A549 (cell line): Measurements from ENCODE around the gene OGFR. TPM values are rescaled to one million over a fixed set of nuclear protein-coding genes. Genes with fewer than 3 reads are reported as not detected.

Source experiments
- ATAC-seq, 2 experiments: fragments of 200-7000 bp in 1 of 2; fragments of >200 bp in 1 of 2; cut with Nextera tagmentation in 1 of 2; cut with Tn5 transposase in 1 of 2; 3 replicates each; pipeline versions ENCODE4 v1.8.0 to v1.9.1; 2018 to 2020; ENCODE audit warnings: mild to moderate bottlenecking in 1 of 2, moderate library complexity in 1 of 2
- CTCF ChIA-PET: fragments of 300-600 bp; sonication (Branson Sonifier 250); formaldehyde crosslinking; extraction: SDS; loops from one replicate; lab custom pipeline; 2021; ENCODE audit warnings: antibody characterized with exemption, inconsistent platforms; lab: Yijun Ruan, JAX
- POLR2A ChIA-PET: fragments of 350-600 bp; formaldehyde crosslinking; extraction: SDS; loops from one replicate; lab custom pipeline; 2021; ENCODE audit warnings: antibody characterized with exemption, inconsistent platforms; lab: Yijun Ruan, JAX
- DNase-seq, 2 experiments: peaks; one replicate each; pipeline versions ENCODE4 v3.0.0 to v3.0.0-alpha.2; 2011 to 2016; ENCODE audit warnings: low read depth in 1 of 2, low spot score in 1 of 2
- FAIRE-seq: peaks from 2 replicates; lab custom pipeline; 2011; peaks lifted over from hg19 to GRCh38; lab: Jason Lieb, UNC
- H3K27ac ChIP-seq, 2 experiments: fragments of >200 bp; sonication (Bioruptor Twin); formaldehyde crosslinking; 3 replicates each; pipeline ENCODE4 v1.5.1; 2016 to 2017
- H3K4me1 ChIP-seq: fragments of >200 bp; sonication (Bioruptor Twin); formaldehyde crosslinking; 3 replicates; pipeline ENCODE4 v1.6.1; 2016
- H3K4me2 ChIP-seq: fragments of >200 bp; sonication (Bioruptor Twin); formaldehyde crosslinking; 3 replicates; pipeline ENCODE4 v1.6.1; 2016
- H3K4me3 ChIP-seq: fragments of >200 bp; sonication (Bioruptor Twin); formaldehyde crosslinking; 3 replicates; pipeline ENCODE4 v1.5.1; 2016
- H3K9me3 ChIP-seq: fragments of >200 bp; sonication (Bioruptor Twin); formaldehyde crosslinking; 3 replicates; pipeline ENCODE4 v1.6.1; 2016
- BHLHE40 ChIP-seq: IDR thresholded peaks from 2 replicates; pipeline ENCODE4 v1.6.1; 2012; ENCODE audit warnings: low read depth, low read length, inconsistent platforms
- EHF ChIP-seq: fragments of 250-450 bp; sonication (Bioruptor Pico); IDR thresholded peaks from 2 replicates; pipeline ENCODE4 v1.5.0; 2020; ENCODE audit warnings: mild to moderate bottlenecking
- EHMT2 ChIP-seq: fragments of 200-600 bp; sonication (generic); IDR thresholded peaks from 2 replicates; pipeline ENCODE4 v1.6.1; 2016; ENCODE audit warnings: antibody characterized with exemption, low read depth, mild to moderate bottlenecking, moderate library complexity
- FOXS1 ChIP-seq: fragments of 250-450 bp; sonication (Bioruptor Pico); IDR thresholded peaks from 2 replicates; pipeline ENCODE4 v1.5.0; 2020; ENCODE audit warnings: mild to moderate bottlenecking, moderate library complexity
- HOXB13 ChIP-seq: fragments of 250-450 bp; sonication (Bioruptor Pico); IDR thresholded peaks from 2 replicates; pipeline ENCODE4 v1.5.0; 2020; ENCODE audit warnings: low read depth, mild to moderate bottlenecking, moderate library complexity
- JUN ChIP-seq, 2 experiments: fragments of >200 bp; sonication (Bioruptor Twin); formaldehyde crosslinking; IDR thresholded peaks; 2 replicates in 1 of 2; 3 replicates in 1 of 2; pipeline ENCODE4 v1.6.1; 2016 to 2017
- JUNB ChIP-seq: fragments of >200 bp; sonication (Bioruptor Twin); formaldehyde crosslinking; IDR thresholded peaks from 2 replicates; pipeline ENCODE4 v1.6.1; 2016
- KDM5A ChIP-seq: fragments of 200-600 bp; sonication (generic); IDR thresholded peaks from 2 replicates; pipeline ENCODE4 v1.6.1; 2016; ENCODE audit warnings: antibody characterized with exemption, mild to moderate bottlenecking
- MYC ChIP-seq: IDR thresholded peaks from 2 replicates; pipeline ENCODE4 v1.6.1; 2012; ENCODE audit warnings: mild to moderate bottlenecking, inconsistent platforms, low read length, improper control_type of control experiment, borderline replicate concordance
- NFE2L2 ChIP-seq: fragments of 150-350 bp; conservative IDR thresholded peaks from 2 replicates; pipeline ENCODE4 v1.6.1; 2014; ENCODE audit warnings: low read length
- NPAS2 ChIP-seq: fragments of 250-450 bp; sonication (Bioruptor Pico); IDR thresholded peaks from 2 replicates; pipeline ENCODE4 v1.8.0; 2022; ENCODE audit warnings: mild to moderate bottlenecking, moderate library complexity, borderline replicate concordance
- PHF8 ChIP-seq: fragments of 200-600 bp; sonication (generic); IDR thresholded peaks from 2 replicates; pipeline ENCODE4 v1.6.1; 2016; ENCODE audit warnings: low read depth, mild to moderate bottlenecking, antibody characterized with exemption, moderate library complexity, borderline replicate concordance
- POLR2A ChIP-seq: IDR thresholded peaks from 2 replicates; pipeline ENCODE4 v1.6.1; 2012; ENCODE audit warnings: mild to moderate bottlenecking, low read length
- RAD21 ChIP-seq, 2 experiments: fragments of >200 bp in 1 of 2; sonication (Bioruptor Twin) in 1 of 2; formaldehyde crosslinking in 1 of 2; IDR thresholded peaks in 1 of 2; conservative IDR thresholded peaks in 1 of 2; 2 replicates in 1 of 2; 3 replicates in 1 of 2; pipeline ENCODE4 v1.6.1; 2012 to 2018; ENCODE audit warnings: inconsistent platforms in 1 of 2
- RARB ChIP-seq: fragments of 250-450 bp; sonication (Bioruptor Pico); IDR thresholded peaks from 2 replicates; pipeline ENCODE4 v1.8.0; 2021; ENCODE audit warnings: mild to moderate bottlenecking, moderate library complexity
- RCOR1 ChIP-seq: fragments of 150-350 bp; IDR thresholded peaks from 2 replicates; pipeline ENCODE4 v1.6.1; 2014; ENCODE audit warnings: antibody characterized with exemption, low read length, low read depth
- RFX5 ChIP-seq: fragments of 450-650 bp; IDR thresholded peaks from 2 replicates; pipeline ENCODE4 v1.7.1; 2014; ENCODE audit warnings: antibody characterized with exemption, mild to moderate bottlenecking, moderate library complexity
- TFCP2L1 ChIP-seq: fragments of 250-450 bp; sonication (Bioruptor Pico); IDR thresholded peaks from 2 replicates; pipeline ENCODE4 v1.5.0; 2021; ENCODE audit warnings: mild to moderate bottlenecking
- TP53 ChIP-seq: fragments of 250-450 bp; sonication (Bioruptor Pico); IDR thresholded peaks from 2 replicates; pipeline ENCODE4 v1.5.0; 2021; ENCODE audit warnings: mild to moderate bottlenecking, moderate library complexity
- USF2 ChIP-seq: fragments of 450-650 bp; IDR thresholded peaks from 2 replicates; pipeline ENCODE4 v1.6.1; 2014; ENCODE audit warnings: antibody characterized with exemption
- ZC3H11A ChIP-seq: fragments of 450-650 bp; IDR thresholded peaks from 2 replicates; pipeline ENCODE4 v1.6.1; 2014; ENCODE audit warnings: antibody characterized with exemption, mild to moderate bottlenecking
- ZFP36 ChIP-seq: fragments of 450-650 bp; IDR thresholded peaks from 2 replicates; pipeline ENCODE4 v1.6.1; 2014; ENCODE audit warnings: borderline replicate concordance; ENCODE audit not compliant: partially characterized antibody
- ZNF302 ChIP-seq: fragments of 250-450 bp; sonication (Bioruptor Pico); IDR thresholded peaks from 2 replicates; pipeline ENCODE4 v1.9.0; 2021; ENCODE audit warnings: inconsistent platforms, mild to moderate bottlenecking, moderate library complexity
- ZSCAN20 ChIP-seq: fragments of 250-450 bp; sonication (Bioruptor Pico); IDR thresholded peaks from 2 replicates; pipeline ENCODE4 v1.8.0; 2022; ENCODE audit warnings: mild to moderate bottlenecking, moderate library complexity
- WGBS: methylation state at CpG from one replicate; pipeline ENCODE4 v1.1.6; 2017; ENCODE audit errors: missing lambda C conversion rate; 5-methylcytosine and 5-hydroxymethylcytosine counted together
- polyA plus RNA-seq, 4 experiments: library from polyadenylated mRNA; depleted of rRNA in 3 of 4; stranded (reverse); fragments of >200 nt; fragmentation: RNase III in 1 of 4; extraction: RNeasy Plus Mini Kit Qiagen cat#74134 plus additional on column Dnase treatment in 1 of 4; gene quantifications; 2 replicates in 3 of 4; 3 replicates in 1 of 4; pipeline ENCODE4 v1.2.3, GENCODE V29; 2011 to 2017
- TF ChIP-seq, protein P1 (sequence below): IDR thresholded peaks from 2 replicates; pipeline ENCODE4 v1.6.1; 2012
- TF ChIP-seq, protein P2 (sequence below): IDR thresholded peaks from 2 replicates; pipeline ENCODE4 v1.6.1; 2012
- TF ChIP-seq, protein P3 (sequence below): IDR thresholded peaks from 2 replicates; pipeline ENCODE4 v1.6.1; 2012; ENCODE audit warnings: low read depth, borderline replicate concordance

Gene OGFR
- polyA plus RNA-seq, 2 of the 4 experiments (the other 2 are of a cell fraction): 15.9 to 35.6 TPM

DNA sequence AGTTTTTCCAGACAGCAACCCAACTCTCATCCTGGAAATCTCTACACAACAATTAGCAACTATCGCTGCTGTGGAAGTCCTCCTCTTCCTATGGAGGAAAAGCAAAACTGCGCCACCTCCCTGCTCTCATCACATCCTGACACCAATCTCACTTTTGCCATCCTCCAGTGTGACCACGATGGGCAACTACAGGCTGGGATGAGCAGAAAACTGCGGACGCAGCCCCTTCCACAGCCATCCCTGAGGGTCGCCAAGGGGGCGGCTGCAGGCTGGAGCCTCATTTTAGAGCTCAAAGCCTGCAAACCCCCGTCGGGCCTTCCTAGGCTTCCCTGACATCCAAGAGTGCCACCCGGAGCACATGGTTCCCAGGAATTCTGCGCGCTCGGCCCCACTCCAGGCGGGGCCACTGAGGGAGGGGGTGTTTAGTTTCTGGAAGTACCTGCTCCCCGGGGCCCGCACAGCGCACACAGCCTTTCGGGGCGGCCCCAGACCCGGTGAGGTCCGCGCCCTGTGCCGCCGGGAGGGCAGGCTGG is 55.8 kb downstream of the OGFR start:
- ATAC-seq: peak in 1 of 2 experiments; percentile 32; a peak in 3 of 6 replicates
- ChIA-PET POLR2A (no interaction called here), CTCF (interaction anchor here (1.2 to 6.1 kb wide), 4 partner anchors 13 to 38 kb away, joined by 4 to 40 read pairs (median 6); no protein-coding TSS in a partner anchor)
- Histone ChIP-seq H3K27ac (peak overlapping the region; percentile 75 to 91; a peak in 5 of 6 replicates), H3K4me2 (peak overlapping the region; percentile 84), H3K4me1 (peaks cover 13% of the 10 kb centered on the region), H3K4me3 (peak overlapping the region; percentile 81), H3K9me3 (peaks cover 16% of the 10 kb centered on the region)
- no peak for DNase-seq
- FAIRE-seq: no peak
- TF ChIP-seq, protein P1, sequence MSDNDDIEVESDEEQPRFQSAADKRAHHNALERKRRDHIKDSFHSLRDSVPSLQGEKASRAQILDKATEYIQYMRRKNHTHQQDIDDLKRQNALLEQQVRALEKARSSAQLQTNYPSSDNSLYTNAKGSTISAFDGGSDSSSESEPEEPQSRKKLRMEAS: peak; percentile 44; the same call in 1 of the 2 replicates
- TF ChIP-seq ZSCAN20 (CRISPR knock-in tag): no peak
- WGBS: 47% methylated on average over 11 of the region's 24 CpGs

GRCh38 chr20:62860924-62861691 is 56.5 kb downstream of the OGFR start:
- H3K4me1 ChIP-seq: peaks cover 13% of the 10 kb centered on the region
- DNase-seq: peak in 1 of 2 experiments; percentile 29
- CTCF ChIA-PET: interaction anchor here (0.9 to 6.1 kb wide), 5 partner anchors 13 to 111 kb away, joined by 3 to 40 read pairs (median 4); no protein-coding TSS in a partner anchor
- peak overlapping the region; percentile 75 to 91 for H3K27ac ChIP-seq
- 0% methylated on average over 6 of the region's 129 CpGs for WGBS
- no peak for FAIRE-seq
- H3K9me3 ChIP-seq: peaks cover 16% of the 10 kb centered on the region
- H3K4me3 ChIP-seq: peak overlapping the region; percentile 81
- TF ChIP-seq, protein P2, sequence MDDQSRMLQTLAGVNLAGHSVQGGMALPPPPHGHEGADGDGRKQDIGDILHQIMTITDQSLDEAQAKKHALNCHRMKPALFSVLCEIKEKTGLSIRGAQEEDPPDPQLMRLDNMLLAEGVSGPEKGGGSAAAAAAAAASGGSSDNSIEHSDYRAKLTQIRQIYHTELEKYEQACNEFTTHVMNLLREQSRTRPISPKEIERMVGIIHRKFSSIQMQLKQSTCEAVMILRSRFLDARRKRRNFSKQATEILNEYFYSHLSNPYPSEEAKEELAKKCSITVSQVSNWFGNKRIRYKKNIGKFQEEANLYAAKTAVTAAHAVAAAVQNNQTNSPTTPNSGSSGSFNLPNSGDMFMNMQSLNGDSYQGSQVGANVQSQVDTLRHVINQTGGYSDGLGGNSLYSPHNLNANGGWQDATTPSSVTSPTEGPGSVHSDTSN: no peak
- TF ChIP-seq ZNF302 (CRISPR knock-in tag) (no peak), TP53 (CRISPR knock-in tag) (no peak), RFX5 (no peak), JUN (IDR thresholded peaks at IDR 0.05) (no peak), MYC (no peak), KDM5A (no peak), JUNB (no peak), HOXB13 (no peak), POLR2A (no peak), BHLHE40 (no peak), NFE2L2 (no peak), PHF8 (no peak), TFCP2L1 (CRISPR knock-in tag) (no peak), RCOR1 (no peak), RARB (CRISPR knock-in tag) (no peak), ZFP36 (no peak), USF2 (no peak)
- ATAC-seq: peak; percentile 34 to 58
- H3K4me2 ChIP-seq: peak overlapping the region; percentile 84
- POLR2A ChIA-PET: interaction anchor here (0.7 to 1.0 kb wide), 2 partner anchors 14 to 63 kb away, joined by 3 to 4 read pairs; no protein-coding TSS in a partner anchor

DNA sequence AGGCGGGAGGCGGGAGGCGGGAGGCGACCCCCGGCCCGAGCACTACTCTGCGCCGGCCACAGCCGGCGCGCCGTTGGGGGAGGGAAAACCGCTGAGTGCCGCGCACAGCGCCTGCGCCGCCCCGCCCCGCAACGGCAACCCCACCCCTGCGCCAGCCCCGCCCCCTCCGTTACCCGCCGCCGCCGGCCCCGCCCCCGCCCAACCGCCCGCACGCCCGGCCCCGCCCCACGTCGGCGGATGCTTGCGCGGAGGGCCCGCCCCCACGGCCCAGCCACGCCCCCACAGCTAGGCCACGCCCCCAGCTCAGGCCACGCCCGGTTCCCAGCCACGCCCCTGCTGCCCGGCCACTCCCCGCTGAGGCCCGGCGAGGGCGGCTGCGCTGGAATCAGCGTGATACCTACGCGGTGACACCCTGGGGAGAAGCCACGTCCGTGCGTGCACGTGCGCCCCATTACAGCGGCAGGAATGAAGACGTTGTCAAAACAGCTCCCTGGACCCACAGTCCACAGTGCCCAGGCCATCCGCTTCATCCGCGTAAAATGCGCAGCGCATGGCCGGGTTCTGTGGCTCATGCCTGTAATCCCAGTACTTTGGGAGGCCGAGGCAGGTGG is 57.2 kb downstream of the OGFR start, which contains the start of gene TCFL5:
Gene TCFL5, minus strand, starts transcription at position 97 of the 611 bp plus-strand sequence. CDS start 152 bp downstream, outside the sequence.
- Histone ChIP-seq H3K9me3 (peaks cover 16% of the 10 kb centered on the region), H3K27ac (peak within 1 kb of the TSS; percentile 75 to 91), H3K4me3 (peak within 1 kb of the TSS; percentile 81), H3K4me1 (peaks cover 13% of the 10 kb centered on the region), H3K4me2 (peak within 1 kb of the TSS; percentile 84)
- ChIA-PET CTCF (interaction anchor here (0.9 to 6.1 kb wide), 5 partner anchors 13 to 111 kb away, joined by 3 to 40 read pairs (median 4); no protein-coding TSS in a partner anchor), POLR2A (interaction anchor here (0.7 to 1.0 kb wide), 3 partner anchors 14 to 238 kb away, joined by 3 to 4 read pairs (median 3); no protein-coding TSS in a partner anchor)
- DNase-seq (peak; percentile 68 to 90), FAIRE-seq (no peak), ATAC-seq (peak; percentile 89)
- WGBS: 56% methylated on average over 12 of the region's 70 CpGs
- TF ChIP-seq NPAS2 (CRISPR knock-in tag): peak; percentile 21; the same call in 1 of the 2 replicates
- peak; percentile 77 for TF ChIP-seq BHLHE40
- TF ChIP-seq TP53 (CRISPR knock-in tag): 0 out of 2 replicates have a peak, but pooled peaks have one; percentile 35
- no peak for TF ChIP-seq RFX5
- no peak for TF ChIP-seq FOXS1 (CRISPR knock-in tag)
- TF ChIP-seq TFCP2L1 (CRISPR knock-in tag): no peak
- TF ChIP-seq, protein P1: peak; percentile 98
- TF ChIP-seq EHMT2: no peak
- TF ChIP-seq, protein P3, sequence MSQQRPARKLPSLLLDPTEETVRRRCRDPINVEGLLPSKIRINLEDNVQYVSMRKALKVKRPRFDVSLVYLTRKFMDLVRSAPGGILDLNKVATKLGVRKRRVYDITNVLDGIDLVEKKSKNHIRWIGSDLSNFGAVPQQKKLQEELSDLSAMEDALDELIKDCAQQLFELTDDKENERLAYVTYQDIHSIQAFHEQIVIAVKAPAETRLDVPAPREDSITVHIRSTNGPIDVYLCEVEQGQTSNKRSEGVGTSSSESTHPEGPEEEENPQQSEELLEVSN: peak; percentile 96
- no peak for TF ChIP-seq ZC3H11A
- TF ChIP-seq EHF (CRISPR knock-in tag): no peak
- TF ChIP-seq USF2: peak; percentile 22; the same call in 1 of the 2 replicates
- peak; percentile 40; the same call in 1 of the 2 replicates for TF ChIP-seq HOXB13
- no peak for TF ChIP-seq RAD21 (conservative IDR thresholded peaks at IDR 0.05 in 1 of 2, IDR thresholded peaks at IDR 0.05 in 1 of 2)
